ENCODE data around the gene SEMA5A. TPM values are rescaled to one million over a fixed set of nuclear protein-coding genes. Genes with fewer than 3 reads are reported as not detected.

SEMA5A gene
- total RNA-seq, 1 experiment from 2014 or later: 9.3 TPM

- TF ChIP-seq FOXP1 (CRISPR knock-in tag; IDR thresholded peaks at IDR 0.05; ENCODE audit: borderline replicate concordance): no peak
- TF ChIP-seq KAT7 (CRISPR knock-in tag; IDR thresholded peaks at IDR 0.05; ENCODE audit: borderline replicate concordance): no peak
These were observed 250.4 kb downstream of the SEMA5A start (continued) for GRCh38 chr5:9295466-9295801.

- Mint-ChIP-seq H3K9me3 (peaks cover 7% of the 10 kb centered on the region), H3K4me3 (peak overlapping the region; percentile 42; the same call in 1 of the 2 replicates), H3K36me3 (no peaks in the 10 kb centered on the region), H3K4me1 (peaks cover 20% of the 10 kb centered on the region), H3K27me3 (ENCODE audit: low read depth) (no peaks in the 10 kb centered on the region), H3K27ac (peak overlapping the region; percentile 91; the same call in 1 of the 2 replicates)
- POLR2A ChIA-PET: interaction anchor here (0.9 kb wide), 1 partner anchor 11 kb away, joined by 3 read pairs; no protein-coding TSS in a partner anchor
- no peak for TF ChIP-seq EMX1 (CRISPR knock-in tag; IDR thresholded peaks at IDR 0.05)
- TF ChIP-seq, protein P1, sequence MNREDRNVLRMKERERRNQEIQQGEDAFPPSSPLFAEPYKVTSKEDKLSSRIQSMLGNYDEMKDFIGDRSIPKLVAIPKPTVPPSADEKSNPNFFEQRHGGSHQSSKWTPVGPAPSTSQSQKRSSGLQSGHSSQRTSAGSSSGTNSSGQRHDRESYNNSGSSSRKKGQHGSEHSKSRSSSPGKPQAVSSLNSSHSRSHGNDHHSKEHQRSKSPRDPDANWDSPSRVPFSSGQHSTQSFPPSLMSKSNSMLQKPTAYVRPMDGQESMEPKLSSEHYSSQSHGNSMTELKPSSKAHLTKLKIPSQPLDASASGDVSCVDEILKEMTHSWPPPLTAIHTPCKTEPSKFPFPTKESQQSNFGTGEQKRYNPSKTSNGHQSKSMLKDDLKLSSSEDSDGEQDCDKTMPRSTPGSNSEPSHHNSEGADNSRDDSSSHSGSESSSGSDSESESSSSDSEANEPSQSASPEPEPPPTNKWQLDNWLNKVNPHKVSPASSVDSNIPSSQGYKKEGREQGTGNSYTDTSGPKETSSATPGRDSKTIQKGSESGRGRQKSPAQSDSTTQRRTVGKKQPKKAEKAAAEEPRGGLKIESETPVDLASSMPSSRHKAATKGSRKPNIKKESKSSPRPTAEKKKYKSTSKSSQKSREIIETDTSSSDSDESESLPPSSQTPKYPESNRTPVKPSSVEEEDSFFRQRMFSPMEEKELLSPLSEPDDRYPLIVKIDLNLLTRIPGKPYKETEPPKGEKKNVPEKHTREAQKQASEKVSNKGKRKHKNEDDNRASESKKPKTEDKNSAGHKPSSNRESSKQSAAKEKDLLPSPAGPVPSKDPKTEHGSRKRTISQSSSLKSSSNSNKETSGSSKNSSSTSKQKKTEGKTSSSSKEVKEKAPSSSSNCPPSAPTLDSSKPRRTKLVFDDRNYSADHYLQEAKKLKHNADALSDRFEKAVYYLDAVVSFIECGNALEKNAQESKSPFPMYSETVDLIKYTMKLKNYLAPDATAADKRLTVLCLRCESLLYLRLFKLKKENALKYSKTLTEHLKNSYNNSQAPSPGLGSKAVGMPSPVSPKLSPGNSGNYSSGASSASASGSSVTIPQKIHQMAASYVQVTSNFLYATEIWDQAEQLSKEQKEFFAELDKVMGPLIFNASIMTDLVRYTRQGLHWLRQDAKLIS (CRISPR knock-in tag; IDR thresholded peaks at IDR 0.05; ENCODE audit: borderline replicate concordance): no peak
- TF ChIP-seq ZNF121 (CRISPR knock-in tag; IDR thresholded peaks at IDR 0.05): peak; percentile 75
- DNase-seq (ENCODE audit: low spot score): no peak
- ATAC-seq: peak; percentile 87
- CTCF ChIA-PET: interaction anchor here (0.6 kb wide), 1 partner anchor 454 kb away, joined by 3 read pairs; no protein-coding TSS in a partner anchor
These were observed 250.9 kb downstream of the SEMA5A start for GRCh38 chr5:9294793-9295465.

GRCh38 chr5:9288234-9288633 lies 257.6 kb downstream of the SEMA5A start:
- Mint-ChIP-seq H3K27ac (no peak overlapping the region), H3K9me3 (no peaks in the 10 kb centered on the region), H3K4me3 (no peak overlapping the region), H3K27me3 (ENCODE audit: low read depth) (no peaks in the 10 kb centered on the region), H3K36me3 (no peaks in the 10 kb centered on the region), H3K4me1 (no peaks in the 10 kb centered on the region)
- CTCF ChIA-PET: no interaction called here
- peak; percentile 29 for DNase-seq (ENCODE audit: low spot score)
- POLR2A ChIA-PET: no interaction called here
- TF ChIP-seq CREB1 (CRISPR knock-in tag; IDR thresholded peaks at IDR 0.05) (no peak), KAT7 (CRISPR knock-in tag; IDR thresholded peaks at IDR 0.05; ENCODE audit: borderline replicate concordance) (no peak), ERG (CRISPR knock-in tag; IDR thresholded peaks at IDR 0.05) (no peak), CREM (CRISPR knock-in tag; IDR thresholded peaks at IDR 0.05) (no peak)
- TF ChIP-seq, protein P2, sequence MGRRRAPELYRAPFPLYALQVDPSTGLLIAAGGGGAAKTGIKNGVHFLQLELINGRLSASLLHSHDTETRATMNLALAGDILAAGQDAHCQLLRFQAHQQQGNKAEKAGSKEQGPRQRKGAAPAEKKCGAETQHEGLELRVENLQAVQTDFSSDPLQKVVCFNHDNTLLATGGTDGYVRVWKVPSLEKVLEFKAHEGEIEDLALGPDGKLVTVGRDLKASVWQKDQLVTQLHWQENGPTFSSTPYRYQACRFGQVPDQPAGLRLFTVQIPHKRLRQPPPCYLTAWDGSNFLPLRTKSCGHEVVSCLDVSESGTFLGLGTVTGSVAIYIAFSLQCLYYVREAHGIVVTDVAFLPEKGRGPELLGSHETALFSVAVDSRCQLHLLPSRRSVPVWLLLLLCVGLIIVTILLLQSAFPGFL (CRISPR knock-in tag; IDR thresholded peaks at IDR 0.05; ENCODE audit: borderline replicate concordance): no peak
- ATAC-seq: peak; percentile 94

DNA sequence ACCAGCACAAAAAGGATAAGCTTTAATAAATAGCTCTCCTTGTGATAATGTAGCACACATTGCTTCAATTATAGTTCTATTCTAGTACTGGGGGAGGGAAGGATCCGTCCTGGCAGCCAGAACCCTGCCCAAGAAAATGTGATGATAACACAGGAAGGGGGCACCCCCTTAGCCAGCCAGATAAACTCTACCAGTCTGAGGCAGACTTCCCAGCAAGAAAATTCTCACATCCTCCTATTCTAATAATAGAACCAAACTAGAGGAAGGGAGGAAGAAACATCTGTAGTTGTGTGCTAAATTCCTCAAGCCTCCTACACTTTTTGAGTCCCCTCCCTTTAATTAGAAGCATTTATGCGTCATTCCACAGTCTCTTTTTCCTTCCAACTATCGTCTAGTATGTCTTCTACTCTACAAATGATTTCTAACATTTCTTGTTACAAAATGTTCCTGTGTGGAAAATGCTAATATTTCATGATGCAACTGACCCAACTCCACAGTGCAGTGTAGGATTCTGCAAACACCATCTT lies 261.0 kb downstream of the SEMA5A start:
- TF ChIP-seq ELF4 (CRISPR knock-in tag; IDR thresholded peaks at IDR 0.05; ENCODE audit: low read depth) (no peak), NFE2L1 (CRISPR knock-in tag; IDR thresholded peaks at IDR 0.05) (no peak), ZNF138 (CRISPR knock-in tag; conservative IDR thresholded peaks at IDR 0.05) (no peak)
- no peak for DNase-seq (ENCODE audit: low spot score)
- ChIA-PET POLR2A (no interaction called here), CTCF (no interaction called here)
- Mint-ChIP-seq H3K27me3 (ENCODE audit: low read depth) (no peaks in the 10 kb centered on the region), H3K4me3 (no peak overlapping the region), H3K36me3 (peaks cover under 1% of the 10 kb centered on the region; the same call in 1 of the 2 replicates), H3K9me3 (peaks cover 4% of the 10 kb centered on the region), H3K27ac (no peak overlapping the region), H3K4me1 (no peaks in the 10 kb centered on the region)
- no peak for ATAC-seq

Data from WTC11 (cell line).